Measurements from ENCODE around the gene RPA3. TPM values are rescaled to one million over a fixed set of nuclear protein-coding genes. Genes with fewer than 3 reads are reported as not detected.

RPA3 gene
- total and polyA plus RNA-seq, 9 of the 15 experiments (the other 6 are each of a cell fraction or from before 2014, with no cell fraction given) = 68.5 to 265 (median 125) TPM

DNA sequence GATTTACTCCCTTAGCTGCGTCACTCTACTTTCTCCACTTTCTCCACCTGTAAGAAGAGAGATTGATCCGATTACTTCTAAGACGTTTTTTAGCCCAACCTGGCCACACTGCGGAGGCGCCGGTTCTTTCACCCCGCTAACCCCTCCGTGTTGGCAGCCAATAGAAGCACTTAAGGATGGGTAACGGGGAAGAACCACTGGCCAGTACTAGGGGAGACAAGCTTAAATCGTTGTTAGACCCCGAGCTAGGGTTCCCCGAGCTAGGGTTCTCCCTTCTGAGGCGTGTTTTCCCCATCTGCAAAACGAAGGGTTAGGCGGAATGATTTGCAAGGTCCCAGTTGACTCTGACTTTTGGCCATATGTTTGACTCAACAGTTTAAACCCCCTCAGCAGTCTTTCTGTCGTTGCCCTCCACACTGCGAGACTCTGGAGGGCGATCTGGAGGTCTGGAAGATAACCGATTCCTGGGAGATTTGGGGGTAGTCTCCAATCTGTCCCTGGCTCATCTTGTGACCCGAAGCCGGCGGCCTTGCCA lies 77.2 kb downstream of the RPA3 start (continued):
- TF ChIP-seq MBD1 (CRISPR knock-in tag; IDR thresholded peaks at IDR 0.05) (no peak), CTCFL (IDR thresholded peaks at IDR 0.05; ENCODE audit: borderline replicate concordance, insufficient read depth, low read depth, low read length, poor library complexity, severe bottlenecking) (no peak), TFAM (CRISPR knock-in tag; conservative IDR thresholded peaks at IDR 0.05) (no peak), FOXM1 (IDR thresholded peaks at IDR 0.05; ENCODE audit: low read depth) (no peak), FOXM1 (CRISPR knock-in tag; IDR thresholded peaks at IDR 0.05; ENCODE audit: low read depth) (no peak), CHAMP1 (IDR thresholded peaks at IDR 0.05) (no peak), HDAC2 (IDR thresholded peaks at IDR 0.05) (no peak), ZBTB9 (CRISPR knock-in tag; IDR thresholded peaks at IDR 0.05) (0 out of 2 replicates have a peak, but pooled peaks have one; percentile 5), SMARCE1 (IDR thresholded peaks at IDR 0.05) (no peak), PPARD (CRISPR knock-in tag; IDR thresholded peaks at IDR 0.05) (no peak), JUNB (CRISPR knock-in tag; conservative IDR thresholded peaks at IDR 0.05) (no peak), ZNF449 (CRISPR knock-in tag; IDR thresholded peaks at IDR 0.05) (no peak), SNAPC5 (CRISPR knock-in tag; IDR thresholded peaks at IDR 0.05) (no peak), GABPB1 (CRISPR knock-in tag; IDR thresholded peaks at IDR 0.05) (no peak), RFX5 (IDR thresholded peaks at IDR 0.05; ENCODE audit: low read depth, low read length) (no peak), ZBTB33 (CRISPR knock-in tag; IDR thresholded peaks at IDR 0.05) (no peak)
